K562 (cell line): ENCODE data around the gene KRT83. TPM values are rescaled to one million over a fixed set of nuclear protein-coding genes. Genes with fewer than 3 reads are reported as not detected.

ENCODE experiments used
- ATAC-seq: fragments of 200-7000 bp; cut with Tn5 transposase; 3 replicates; pipeline ENCODE4 v1.9.1; 2020; ENCODE audit warnings: moderate library complexity
- BruUV-seq: library from RNA; stranded (reverse); fragments of 400-500 nt; replicated peaks from 2 replicates; lab custom pipeline; 2021; lab: Mats Ljungman, UMichigan
- CTCF ChIA-PET: fragments of 300-600 bp; formaldehyde crosslinking; extraction: SDS; loops from one replicate; lab custom pipeline; 2021; ENCODE audit warnings: low intra/inter-chr PET ratio; lab: Yijun Ruan, JAX
- POLR2A ChIA-PET: fragments of 300-600, 350-650 bp; sonication (Branson Sonifier 250); formaldehyde crosslinking; extraction: SDS; loops from one replicate; lab custom pipeline; 2021; ENCODE audit warnings: antibody characterized with exemption, inconsistent platforms; lab: Yijun Ruan, JAX
- DNase-seq, 4 experiments: peaks; one replicate each; pipeline versions ENCODE4 v3.0.0 to v3.0.0-alpha.2; 2011 to 2018; ENCODE audit warnings: low spot score in 3 of 4, mixed read lengths in 3 of 4; ENCODE audit errors: extremely low read depth in 1 of 4
- FAIRE-seq: peaks from 2 replicates; lab custom pipeline; 2011; peaks lifted over from hg19 to GRCh38; lab: Jason Lieb, UNC
- H2AFZ ChIP-seq: 2 replicates; pipeline ENCODE4 v1.6.0; 2011; ENCODE audit warnings: low read depth, low read length, control low read depth, inconsistent platforms
- H3K27ac ChIP-seq: fragments of 200-600 bp; 3 replicates; pipeline ENCODE4 v1.8.0; 2011; ENCODE audit warnings: low read depth, mild to moderate bottlenecking, control low read depth, inconsistent platforms, low read length, moderate library complexity, mixed read lengths; ENCODE audit errors: extremely low read depth
- H3K27me3 ChIP-seq, 2 experiments: fragments of 300-600 bp in 1 of 2; 2 replicates in 1 of 2; 3 replicates in 1 of 2; pipeline versions ENCODE4 v1.6.0 to v1.8.0; 2011; ENCODE audit warnings: inconsistent platforms in 2 of 2, low read length in 2 of 2, mild to moderate bottlenecking in 1 of 2, mixed read lengths in 1 of 2, moderate library complexity in 1 of 2; ENCODE audit not compliant: control insufficient read depth in 2 of 2, insufficient read depth in 2 of 2
- H3K36me3 ChIP-seq: fragments of 300-600 bp; 3 replicates; pipeline ENCODE4 v1.8.0; 2011; ENCODE audit warnings: mild to moderate bottlenecking, low read length, inconsistent platforms; ENCODE audit not compliant: control insufficient read depth, insufficient read depth
- H3K4me1 ChIP-seq, 2 experiments: fragments of 200-600 bp in 1 of 2; replicated peaks in 1 of 2; 2 replicates in 1 of 2; 3 replicates in 1 of 2; pipeline versions ENCODE4 v1.5.1 to v1.8.0; 2011; ENCODE audit warnings: inconsistent platforms in 2 of 2, low read length in 2 of 2, mild to moderate bottlenecking in 1 of 2, mixed read lengths in 1 of 2, moderate library complexity in 1 of 2; ENCODE audit not compliant: control insufficient read depth in 2 of 2, insufficient read depth in 2 of 2
- H3K4me2 ChIP-seq: 2 replicates; pipeline ENCODE4 v1.6.1; 2011; ENCODE audit warnings: low read length, control low read depth, inconsistent platforms, mixed read lengths; ENCODE audit not compliant: insufficient read depth
- H3K4me3 ChIP-seq: fragments of 200-600 bp; sonication (generic), shearing (Covaris generic); 2 replicates; pipeline ENCODE4 v1.5.1; 2016; ENCODE audit warnings: control low read depth, inconsistent platforms
- H3K79me2 ChIP-seq: fragments of 200-600 bp; 3 replicates; pipeline ENCODE4 v1.8.0; 2011; ENCODE audit warnings: low read length, inconsistent platforms; ENCODE audit not compliant: control insufficient read depth, insufficient read depth
- H3K9ac ChIP-seq, 2 experiments: 2 replicates each; pipeline versions ENCODE4 v1.6.0 to v1.6.1; 2011; ENCODE audit warnings: low read depth in 2 of 2, low read length in 2 of 2, control low read depth in 1 of 2, inconsistent platforms in 1 of 2, mild to moderate bottlenecking in 1 of 2, mixed read lengths in 1 of 2; ENCODE audit not compliant: insufficient read depth in 1 of 2
- H3K9me1 ChIP-seq: one replicate; pipeline ENCODE4 v1.6.0; 2011; ENCODE audit warnings: inconsistent platforms, mild to moderate bottlenecking, low read length, moderate library complexity; ENCODE audit not compliant: control insufficient read depth, insufficient read depth
- H3K9me3 ChIP-seq: replicated peaks from 2 replicates; pipeline ENCODE4 v1.5.1; 2011; ENCODE audit warnings: low read depth, low read length, inconsistent platforms; ENCODE audit not compliant: control insufficient read depth, insufficient read depth
- H4K20me1 ChIP-seq: replicated peaks from 2 replicates; pipeline ENCODE4 v1.6.1; 2011; ENCODE audit warnings: low read length, inconsistent platforms, mixed read lengths; ENCODE audit not compliant: control insufficient read depth, insufficient read depth
- CHAMP1 ChIP-seq: fragments of 450-650 bp; IDR thresholded peaks from 2 replicates; pipeline ENCODE4 v1.6.1; 2016; ENCODE audit warnings: mild to moderate bottlenecking
- CHCHD3 ChIP-seq: fragments of 250-450 bp; sonication (Bioruptor Pico); IDR thresholded peaks from 2 replicates; pipeline ENCODE4 v2.1.2; 2022; ENCODE audit warnings: mild to moderate bottlenecking
- FOXP4 ChIP-seq: sonication (generic); formaldehyde crosslinking; IDR thresholded peaks from 2 replicates; pipeline ENCODE4 v1.8.0; 2022; ENCODE audit warnings: mild to moderate bottlenecking, missing genetic modification reagents, borderline replicate concordance
- HMG20A ChIP-seq: fragments of 450-650 bp; formaldehyde crosslinking; conservative IDR thresholded peaks from 2 replicates; pipeline ENCODE4 v1.4.0; 2020; ENCODE audit warnings: mild to moderate bottlenecking, mixed read lengths
- KDM5B ChIP-seq: fragments of 200-600 bp; sonication (generic); IDR thresholded peaks from 2 replicates; pipeline ENCODE4 v1.6.1; 2012; ENCODE audit warnings: low read depth, mild to moderate bottlenecking, moderate library complexity, low read length, control low read depth, inconsistent platforms; ENCODE audit not compliant: insufficient replicate concordance
- MAFG ChIP-seq: fragments of 450-650 bp; conservative IDR thresholded peaks from 2 replicates; pipeline ENCODE4 v1.6.1; 2016; ENCODE audit warnings: missing genetic modification characterization, missing compliant biosample characterization
- SNAPC5 ChIP-seq: fragments of 250-450 bp; sonication (Bioruptor Pico); IDR thresholded peaks from 2 replicates; pipeline ENCODE4 v1.8.0; 2021; ENCODE audit warnings: moderate library complexity, mild to moderate bottlenecking, inconsistent platforms
- TCF7 ChIP-seq: sonication (generic); IDR thresholded peaks from 2 replicates; pipeline ENCODE4 v1.6.1; 2016; ENCODE audit warnings: antibody characterized with exemption, borderline replicate concordance
- ZC3H8 ChIP-seq: fragments of 450-650 bp; IDR thresholded peaks from 2 replicates; pipeline ENCODE4 v1.6.1; 2017
- ZNF274 ChIP-seq: IDR thresholded peaks from 2 replicates; pipeline ENCODE4 v1.6.1; 2011; ENCODE audit warnings: low read depth, mild to moderate bottlenecking, low read length, moderate library complexity, borderline replicate concordance
- ZNF75A ChIP-seq: fragments of 450-650 bp; formaldehyde crosslinking; IDR thresholded peaks from 2 replicates; pipeline ENCODE4 v1.4.0; 2020; ENCODE audit warnings: mild to moderate bottlenecking
- WGBS: fragments of 100-300 bp; shearing (Covaris generic); methylation state at CpG from one replicate; pipeline ENCODE4 v1.1.6; 2016; ENCODE audit warnings: low coverage, mixed read lengths; ENCODE audit not compliant: insufficient coverage; ENCODE audit errors: missing lambda C conversion rate; 5-methylcytosine and 5-hydroxymethylcytosine counted together
- in situ Hi-C: fragments of 300-500 bp; cut with MboI; formaldehyde crosslinking; loops from 4 replicates; pipeline ENCODE4 v1.15.0; 2018; ENCODE audit warnings: inconsistent platforms, mixed read lengths
- intact Hi-C: fragments of 100-400 bp; cut with micrococcal nuclease; formaldehyde crosslinking; loops from 2 replicates; pipeline ENCODE4 v1.14.2; 2022
- polyA plus RNA-seq, 8 experiments: library from polyadenylated mRNA; depleted of rRNA in 4 of 8; stranded (reverse) in 5 of 8; unstranded in 3 of 8; fragments of >200 nt; fragmentation: Nextera tagmentation in 2 of 8; fragmentation: Illumina TruSeq in 1 of 8; extraction: Ambion mirVana in 2 of 8; extraction: Trizol in 1 of 8; gene quantifications; 2 replicates each; pipeline versions ENCODE4 v1.2.1 to v1.2.3, GENCODE V29; 2011 to 2014; ENCODE audit warnings: inconsistent platforms in 1 of 8, missing spikeins in 1 of 8
- total RNA-seq, 7 experiments: library from RNA; depleted of rRNA in 6 of 7; stranded (reverse); fragments of >200 nt in 6 of 7; fragmentation: Illumina TruSeq in 2 of 7; extraction: Trizol in 2 of 7; gene quantifications; 2 replicates each; pipeline versions ENCODE4 v1.2.1 to v1.2.3, GENCODE V29; 2011 to 2021; ENCODE audit warnings: low replicate concordance in 1 of 7

The KRT83 gene
- total and polyA plus RNA-seq, 9 of the 15 experiments (the other 6 are each of a cell fraction or from before 2014, with no cell fraction given) = not detected

GRCh38 chr12:52369809-52370208 lies 48.6 kb upstream of the KRT83 start:
- DNase-seq (no peak), FAIRE-seq (no peak), ATAC-seq (no peak)
- CTCF ChIA-PET = no interaction called here
- Histone ChIP-seq H4K20me1 (0 out of 2 replicates have a peak, but pooled peaks cover 2% of the 10 kb centered on the region), H3K27me3 (peaks cover 20 to 31% of the 10 kb centered on the region in 2 experiments; a peak in 4 of 5 replicates), H3K9me1 (no peaks in the 10 kb centered on the region), H3K9me3 (no peaks in the 10 kb centered on the region), H3K4me1 (no peaks in the 10 kb centered on the region), H3K36me3 (no peaks in the 10 kb centered on the region)
- no peak for TF ChIP-seq CHCHD3 (CRISPR knock-in tag)
- TF ChIP-seq, all 486 proteins: peak for 0
- POLR2A ChIA-PET = interaction anchor here (0.6 kb wide), 1 partner anchor 572 kb away, joined by 3 read pairs; no protein-coding TSS in a partner anchor
- no peaks in the 10 kb centered on the region for H3K79me2 ChIP-seq
- no peak overlapping the region for H3K9ac ChIP-seq
- WGBS = 2% methylated on average over 6 of the region's 6 CpGs
- no peak overlapping the region for H3K4me2 ChIP-seq
- intact Hi-C loops = loop anchor here (5.0 to 10.0 kb wide), 3 partner anchors 215 to 615 kb away; no protein-coding TSS in a partner anchor
- no peak overlapping the region for H2AFZ ChIP-seq
- BruUV-seq = no TSS peak
- in situ Hi-C loops = no loop called here
- no peak overlapping the region for H3K4me3 ChIP-seq
- no peak overlapping the region for H3K27ac ChIP-seq

- in situ Hi-C loops = no loop called here
- no peaks in the 10 kb centered on the region for H3K36me3 ChIP-seq
- BruUV-seq = no TSS peak
- peaks cover 23 to 37% of the 10 kb centered on the region in 2 experiments; a peak in 4 of 5 replicates for H3K27me3 ChIP-seq
- intact Hi-C loops = loop anchor here (10.0 kb wide), 1 partner anchor 214 kb away; no protein-coding TSS in a partner anchor
- DNase-seq (no peak), ATAC-seq (no peak), FAIRE-seq (no peak)
- ChIA-PET POLR2A (interaction anchor here (0.6 kb wide), 1 partner anchor 31 kb away, joined by 3 read pairs; no protein-coding TSS in a partner anchor), CTCF (no interaction called here)
- H3K4me3 ChIP-seq = no peak overlapping the region
- no peaks in the 10 kb centered on the region for H3K4me1 ChIP-seq
- H3K9me1 ChIP-seq = no peaks in the 10 kb centered on the region
- 0% methylated on average over 3 of the region's 3 CpGs for WGBS
- no peak overlapping the region for H2AFZ ChIP-seq
- H3K4me2 ChIP-seq = no peak overlapping the region
- no peak overlapping the region for H3K27ac ChIP-seq
- no peaks in the 10 kb centered on the region for H3K9me3 ChIP-seq
- H3K79me2 ChIP-seq = no peaks in the 10 kb centered on the region
- H3K9ac ChIP-seq = no peak overlapping the region
- H4K20me1 ChIP-seq = 0 out of 2 replicates have a peak, but pooled peaks cover 2% of the 10 kb centered on the region
- no peak for TF ChIP-seq HMG20A (CRISPR knock-in tag)
- TF ChIP-seq KDM5B = no peak
- TF ChIP-seq SNAPC5 = no peak
- no peak for TF ChIP-seq CHAMP1
- TF ChIP-seq TCF7 = no peak
- no peak for TF ChIP-seq ZNF274
- no peak for TF ChIP-seq ZNF75A (CRISPR knock-in tag)
- TF ChIP-seq ZC3H8 = no peak
- no peak for TF ChIP-seq MAFG (tag)
- TF ChIP-seq FOXP4 (CRISPR knock-in tag) = no peak
Observed at GRCh38 chr12:52369211-52369610, 48.0 kb upstream of the KRT83 start.
